ENCODE measurements around the gene ADAM33.

GRCh38 chr20:3691306-3691705 lies 9.5 kb upstream of the ADAM33 start:
- TF ChIP-seq CTCF (conservative IDR thresholded peaks at IDR 0.05; ENCODE audit: low read depth, low read length), result no peak
- TF ChIP-seq EZH2 (IDR thresholded peaks at IDR 0.05; ENCODE audit: borderline replicate concordance, low read depth, low read length, poor library complexity, severe bottlenecking), result no peak

All from A673 (cell line).